Hindlimb muscle (tissue), 1 donor: Measurements from ENCODE around the gene MGMT. TPM values are rescaled to one million over a fixed set of nuclear protein-coding genes. Genes with fewer than 3 reads are reported as not detected.

Experiments
- DNase-seq: peaks from one replicate; pipeline ENCODE4 v3.0.0-alpha.2; 2013
- polyA plus RNA-seq: library from polyadenylated mRNA; unstranded; fragments of 120-200 nt; gene quantifications from one replicate; pipeline ENCODE4 v1.2.1, GENCODE V29; 2013; ENCODE audit not compliant: insufficient read length

Gene MGMT
- polyA plus RNA-seq, 1 donor = 12.1 TPM

DNA sequence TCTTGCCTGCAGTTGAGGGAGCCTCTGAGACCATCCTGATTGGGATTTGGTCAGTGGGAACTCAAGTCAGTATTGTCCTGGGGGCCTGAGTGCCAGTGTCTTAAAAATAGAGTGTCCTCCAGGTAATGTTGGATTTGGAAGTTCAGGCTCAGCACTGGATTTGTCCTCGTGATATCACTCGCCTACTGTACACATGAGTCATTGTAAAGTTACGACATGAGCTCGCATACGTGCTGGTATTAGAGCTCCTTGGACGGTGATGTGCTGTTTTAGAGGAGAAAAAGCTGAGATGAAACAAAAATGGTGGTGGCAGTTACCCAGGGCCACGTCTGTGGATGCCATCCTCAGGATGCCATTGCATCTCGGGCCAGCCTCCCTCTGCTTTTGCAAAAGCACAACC, 78.2 kb downstream of the MGMT start:
- no peak for DNase-seq

DNA sequence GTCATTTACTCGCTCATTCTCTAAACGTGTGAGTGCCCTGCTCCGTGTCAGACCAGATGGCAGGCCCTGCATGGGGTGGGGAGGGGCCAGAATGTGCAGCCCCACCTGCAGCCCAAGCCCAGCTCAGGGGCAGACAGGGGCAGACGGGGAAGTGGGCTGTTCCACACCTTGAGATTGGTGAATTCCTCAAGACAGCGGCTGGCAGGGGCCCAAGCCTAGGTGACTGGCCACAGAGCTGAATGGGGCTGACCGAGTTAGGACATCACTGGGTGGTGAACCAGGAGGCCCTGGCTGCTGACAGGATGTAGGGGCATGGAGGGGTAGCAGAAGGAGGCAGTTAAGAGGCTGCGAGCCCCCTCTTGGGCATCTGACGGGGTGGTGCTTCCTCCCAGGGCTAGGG, 79.1 kb downstream of the MGMT start:
- no peak for DNase-seq

DNA sequence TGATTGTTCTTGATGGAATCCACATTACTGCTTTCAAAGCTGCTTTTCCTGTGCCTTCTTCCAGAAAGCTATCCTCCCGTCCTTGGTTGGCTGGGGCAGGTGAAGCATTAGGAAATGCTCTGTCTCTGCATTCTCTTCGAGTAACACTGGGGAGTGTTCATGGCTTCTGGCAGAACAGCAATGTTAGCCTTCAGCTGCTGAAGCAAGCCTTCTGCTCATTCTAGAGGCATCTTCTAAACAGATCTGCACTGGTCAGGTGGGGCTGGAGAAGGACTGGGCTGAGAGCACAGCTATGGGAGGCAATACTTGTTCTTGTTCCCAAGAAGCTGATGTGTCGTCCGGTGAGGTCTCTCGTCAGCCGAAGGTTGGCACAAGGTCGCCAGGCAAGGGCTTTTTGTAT, 80.6 kb downstream of the MGMT start:
- no peak for DNase-seq

DNA sequence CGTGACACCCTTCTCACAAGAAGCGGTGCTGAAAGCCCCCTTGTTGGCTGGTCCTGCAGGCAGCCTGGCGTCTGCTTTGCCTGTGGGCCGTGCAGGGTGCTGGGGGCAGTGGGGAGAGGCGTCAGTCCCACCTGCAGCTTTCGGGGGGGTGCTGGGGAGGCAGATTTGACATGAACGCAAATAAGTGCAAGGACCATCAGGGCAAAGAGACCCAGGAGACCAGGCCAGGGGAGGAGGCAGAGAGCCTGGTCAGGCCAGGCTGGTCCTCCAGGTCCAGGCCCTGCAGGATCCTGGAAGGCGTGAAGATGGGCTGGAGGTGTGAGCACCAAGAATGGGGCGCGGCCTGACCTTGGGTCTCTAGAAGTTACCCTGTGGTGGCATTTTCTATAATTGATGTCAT, 81.6 kb downstream of the MGMT start:
- no peak for DNase-seq

DNA sequence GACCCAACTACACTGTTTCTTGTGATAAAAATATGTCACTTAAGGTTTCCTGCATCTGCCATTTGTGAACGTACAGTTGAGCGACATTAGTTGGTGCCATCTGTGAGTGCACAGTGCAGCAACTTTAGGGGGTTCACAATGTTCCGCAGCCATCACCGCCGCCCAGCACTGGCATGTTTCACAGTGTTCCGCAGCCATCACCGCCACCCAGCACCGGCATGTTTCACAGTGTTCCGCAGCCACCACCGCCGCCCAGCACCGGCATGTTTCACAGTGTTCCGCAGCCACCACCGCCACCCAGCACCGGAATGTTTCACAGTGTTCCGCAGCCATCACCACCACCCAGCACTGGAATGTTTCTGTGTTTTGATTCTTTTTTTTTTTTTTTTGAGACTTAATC, 83.0 kb downstream of the MGMT start:
- no peak for DNase-seq

DNA sequence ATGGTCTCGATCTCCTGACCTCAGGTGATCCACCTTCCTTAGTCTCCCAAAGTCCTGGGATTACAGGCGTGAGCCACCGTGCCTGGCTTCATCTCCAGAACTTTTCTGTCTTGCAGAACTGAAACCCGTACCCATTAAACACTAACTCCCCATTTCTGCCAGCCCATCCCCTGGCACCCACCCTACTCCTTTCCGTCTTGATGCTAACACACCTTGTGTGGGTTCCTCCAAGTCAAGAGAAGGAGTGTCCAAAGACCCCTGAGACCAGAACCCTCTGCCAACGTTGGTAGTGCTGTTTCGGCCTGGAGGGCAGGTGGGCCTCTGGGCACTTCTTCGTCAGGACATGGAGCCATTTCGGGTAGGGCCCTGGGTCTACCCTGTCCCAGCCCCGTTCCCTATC, 83.6 kb downstream of the MGMT start:
- DNase-seq = no peak

DNA sequence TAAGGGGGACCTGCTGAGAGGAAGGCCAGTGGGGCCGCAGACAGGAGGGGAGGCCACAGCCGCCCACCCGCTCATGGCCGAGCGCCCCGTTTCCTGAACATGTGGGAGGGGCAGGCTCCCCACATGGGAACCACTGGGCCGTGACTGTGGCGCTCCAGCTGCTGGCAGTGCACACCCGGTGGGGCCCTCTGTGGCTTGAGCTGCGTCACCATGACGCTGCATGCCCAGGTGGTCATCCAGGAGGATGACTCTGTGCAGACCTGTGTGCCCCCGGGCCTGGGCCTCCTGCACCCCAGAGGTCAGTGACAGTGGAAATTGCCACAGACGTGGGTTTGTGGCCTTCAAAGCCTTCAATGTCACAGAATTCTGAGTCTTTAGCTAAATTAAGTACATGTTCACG, 85.1 kb downstream of the MGMT start:
- no peak for DNase-seq

DNA sequence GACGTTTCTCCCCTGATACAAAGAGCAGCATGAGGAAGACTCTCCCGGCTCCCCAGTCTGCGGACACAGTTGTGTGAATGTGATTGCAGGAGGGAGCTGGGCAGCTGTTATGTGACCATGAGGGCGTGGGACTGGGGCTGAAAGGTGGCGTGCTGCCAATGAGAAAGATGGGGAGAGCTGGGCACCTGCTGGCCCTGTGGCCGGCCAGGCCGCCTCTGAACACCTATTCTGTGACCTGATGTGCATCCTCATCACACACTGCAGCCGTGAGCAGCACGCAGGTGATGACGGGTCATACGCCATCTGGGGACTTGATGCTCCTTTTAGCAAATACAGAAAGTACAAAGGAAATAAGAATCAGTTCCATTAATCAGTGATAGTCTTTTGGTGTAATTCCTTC, 86.9 kb downstream of the MGMT start:
- no peak for DNase-seq

DNA sequence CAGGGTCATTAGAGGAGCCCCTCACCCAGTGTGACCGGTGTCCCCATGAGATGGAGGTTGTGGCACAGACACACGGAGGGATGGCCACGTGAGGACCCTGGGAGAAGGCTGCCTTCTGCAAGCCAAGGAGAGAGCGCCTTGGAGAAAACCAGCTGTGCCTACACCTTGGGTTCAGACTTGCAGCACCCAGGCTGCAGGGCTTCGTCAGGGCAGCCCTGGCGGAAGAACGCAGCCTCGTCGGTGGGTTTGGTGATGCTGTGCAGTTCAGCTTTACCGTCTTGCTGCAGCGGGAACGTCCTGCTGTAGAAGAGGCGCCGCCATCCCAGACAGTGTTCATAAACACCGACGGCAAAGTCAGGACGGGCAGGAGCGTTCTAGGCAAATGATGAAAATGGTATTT, 89.3 kb downstream of the MGMT start:
- DNase-seq = no peak

DNA sequence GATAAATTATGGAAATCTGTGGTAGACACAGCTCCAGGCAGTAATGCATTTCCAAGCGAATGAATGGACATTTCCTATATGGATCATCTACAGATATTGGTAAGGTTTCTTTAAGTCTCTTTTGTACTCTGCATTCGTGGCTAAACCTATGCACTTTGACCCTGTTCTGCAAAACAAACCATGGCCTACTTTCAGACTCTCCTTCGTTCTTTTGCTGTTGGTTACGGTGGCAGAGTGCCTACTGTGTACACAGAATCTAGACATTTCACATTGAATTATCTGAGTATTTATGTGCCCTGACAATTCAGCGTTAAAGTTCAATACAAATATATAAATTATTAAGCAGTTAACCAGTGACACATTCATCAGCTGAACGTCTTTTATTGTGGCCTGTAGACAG, 93.3 kb downstream of the MGMT start:
- no peak for DNase-seq

DNA sequence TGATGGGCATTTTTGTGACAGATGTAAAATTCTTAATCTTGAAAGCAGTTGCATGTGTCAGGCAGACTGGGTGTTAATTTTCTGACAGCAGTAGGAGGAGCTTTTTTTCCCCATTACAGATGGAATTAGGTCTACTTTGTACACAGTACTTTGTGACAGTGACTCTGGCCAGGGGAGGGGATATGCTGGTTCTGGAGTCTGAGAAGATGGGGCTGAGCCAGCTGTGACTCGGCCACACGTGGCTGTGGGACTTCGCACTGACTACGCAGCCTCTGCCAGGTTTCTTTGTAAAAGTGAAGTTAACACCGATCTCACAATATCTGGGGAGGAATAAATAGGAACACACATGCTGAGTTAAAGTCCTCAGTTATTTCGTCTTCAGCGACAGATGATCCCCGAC, 95.4 kb downstream of the MGMT start:
- no peak for DNase-seq

DNA sequence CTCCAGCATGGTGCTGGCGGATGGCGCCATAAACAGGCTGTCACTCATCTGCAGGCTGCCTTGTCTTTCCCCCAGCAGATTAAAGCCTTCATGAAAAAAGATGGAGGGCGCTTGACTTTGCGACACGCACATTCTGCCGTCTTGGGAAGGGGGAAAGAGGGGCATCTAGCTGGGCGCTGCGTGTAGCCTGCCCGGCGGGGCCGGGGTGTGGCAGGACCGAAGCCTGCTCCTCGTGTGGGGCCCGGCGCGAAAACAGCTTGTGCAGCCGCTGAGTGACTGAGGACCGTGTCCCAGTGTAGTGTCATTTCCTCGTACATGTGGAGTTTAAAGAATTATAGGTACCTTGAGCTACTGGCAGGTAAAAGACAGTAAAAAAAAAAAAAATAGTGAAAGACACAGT, 97.9 kb downstream of the MGMT start:
- no peak for DNase-seq

DNA sequence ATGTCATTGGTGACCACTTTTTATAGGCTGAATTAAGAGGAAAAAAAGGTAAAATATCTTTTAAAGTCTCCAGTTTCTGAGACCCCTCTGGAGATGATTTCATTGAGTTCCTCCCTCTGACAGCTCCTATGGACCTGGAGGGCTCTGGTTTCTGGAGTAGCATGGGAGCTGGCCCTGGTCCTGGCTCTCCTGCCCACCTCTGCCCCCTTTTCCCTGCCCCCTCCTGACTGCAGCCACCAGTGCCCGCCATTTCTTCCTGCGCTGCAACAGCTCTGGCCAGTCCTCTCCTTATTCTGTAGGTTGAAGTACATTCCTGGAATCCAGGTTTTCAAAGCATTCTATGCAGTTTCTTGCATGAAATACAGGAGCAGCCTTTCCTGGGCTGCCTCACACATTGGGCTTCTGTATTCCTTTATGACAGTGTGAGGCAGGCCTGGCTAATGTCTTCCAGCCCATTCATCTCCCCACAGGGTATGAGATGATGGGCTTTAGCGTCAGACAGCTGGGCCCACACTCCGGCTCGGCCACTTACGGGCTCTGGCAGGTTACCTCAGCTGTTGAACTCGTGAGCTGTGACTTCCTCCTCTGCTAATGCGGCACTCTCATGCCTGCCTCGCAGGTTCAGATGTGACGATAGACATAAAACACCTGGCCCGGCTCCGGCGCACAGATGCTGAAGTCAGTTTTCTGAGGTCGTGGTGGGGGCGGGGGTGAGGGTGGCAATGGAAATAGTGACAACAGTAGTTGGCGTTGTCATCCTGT, 101.7 kb downstream of the MGMT start:
- no peak for DNase-seq

DNA sequence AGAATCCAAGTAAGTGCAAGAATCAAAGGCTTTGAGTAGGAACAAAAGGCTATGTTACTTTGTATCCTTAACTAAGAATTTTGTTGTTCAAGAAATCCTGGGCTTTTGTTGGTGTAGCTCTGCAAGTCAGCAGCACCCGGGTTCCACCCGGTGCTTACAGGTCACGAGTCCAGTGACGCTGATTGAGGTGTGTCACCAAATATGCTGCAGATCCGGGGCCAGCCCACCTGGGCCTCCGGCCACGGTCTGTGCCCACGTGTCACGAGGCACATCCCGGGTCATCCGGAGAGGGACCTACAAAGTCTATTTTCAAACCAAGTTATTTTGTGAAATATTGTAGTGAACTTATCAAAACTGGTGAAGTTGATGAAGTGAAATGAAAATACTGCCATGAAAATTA, 103.1 kb downstream of the MGMT start:
- DNase-seq = no peak

DNA sequence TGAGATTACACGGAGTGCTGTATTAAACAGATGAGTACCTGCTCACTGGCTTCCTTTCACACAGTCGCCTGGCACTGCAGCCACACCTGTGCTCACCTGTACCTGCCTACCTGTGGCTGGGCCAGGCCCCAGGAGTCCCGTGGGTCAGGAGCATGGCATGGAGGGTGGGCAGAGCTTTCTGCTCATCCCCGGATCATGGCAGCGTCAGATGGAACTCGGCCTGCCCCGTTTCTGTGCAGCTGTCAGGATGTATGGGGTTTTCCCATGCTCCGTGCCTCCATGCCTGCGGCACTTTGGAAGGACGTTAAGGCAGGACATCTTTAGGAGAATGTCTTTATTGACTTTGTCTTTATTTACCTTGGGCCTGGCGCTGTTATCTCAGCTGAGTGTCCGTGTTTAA, 112.2 kb downstream of the MGMT start:
- no peak for DNase-seq

DNA sequence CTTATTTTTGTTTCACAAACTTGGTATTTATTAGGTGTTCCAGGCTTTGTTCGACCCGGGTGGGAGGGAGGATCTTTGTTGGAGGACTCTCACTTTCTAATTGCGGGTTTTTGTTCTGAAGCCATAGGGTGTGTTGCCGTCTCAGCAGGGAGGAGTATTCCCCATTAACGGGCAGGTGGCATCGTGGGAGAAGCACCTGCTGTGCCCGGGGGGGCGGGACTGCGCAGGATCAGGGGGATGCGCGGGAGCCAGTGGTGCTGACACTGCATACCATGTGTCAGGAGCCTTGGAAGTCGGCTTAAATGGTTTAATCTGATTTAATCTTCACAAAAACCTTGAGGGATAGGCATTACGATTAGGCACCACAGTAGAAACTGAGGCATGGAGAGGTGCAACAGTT, 113.0 kb downstream of the MGMT start:
- no peak for DNase-seq

DNA sequence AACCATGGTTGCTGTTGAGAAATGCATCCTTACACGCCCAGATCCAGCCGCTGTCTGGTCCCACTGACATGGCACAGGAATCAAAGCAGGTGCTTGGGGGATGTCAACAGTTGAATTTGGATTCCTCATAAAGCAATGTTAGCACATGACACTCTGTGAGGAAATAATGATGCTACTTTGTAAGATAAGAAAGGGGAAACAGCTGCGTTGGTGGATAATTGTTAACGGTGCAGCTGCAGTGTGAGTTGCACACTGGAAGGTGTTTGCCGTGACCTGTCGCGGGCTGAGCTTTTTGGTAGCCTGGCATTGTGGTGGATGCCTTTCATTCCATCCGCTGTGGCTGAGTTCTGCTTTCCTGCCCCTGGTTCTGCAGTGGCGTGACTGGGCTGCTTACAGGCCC, 113.9 kb downstream of the MGMT start:
- DNase-seq = no peak

DNA sequence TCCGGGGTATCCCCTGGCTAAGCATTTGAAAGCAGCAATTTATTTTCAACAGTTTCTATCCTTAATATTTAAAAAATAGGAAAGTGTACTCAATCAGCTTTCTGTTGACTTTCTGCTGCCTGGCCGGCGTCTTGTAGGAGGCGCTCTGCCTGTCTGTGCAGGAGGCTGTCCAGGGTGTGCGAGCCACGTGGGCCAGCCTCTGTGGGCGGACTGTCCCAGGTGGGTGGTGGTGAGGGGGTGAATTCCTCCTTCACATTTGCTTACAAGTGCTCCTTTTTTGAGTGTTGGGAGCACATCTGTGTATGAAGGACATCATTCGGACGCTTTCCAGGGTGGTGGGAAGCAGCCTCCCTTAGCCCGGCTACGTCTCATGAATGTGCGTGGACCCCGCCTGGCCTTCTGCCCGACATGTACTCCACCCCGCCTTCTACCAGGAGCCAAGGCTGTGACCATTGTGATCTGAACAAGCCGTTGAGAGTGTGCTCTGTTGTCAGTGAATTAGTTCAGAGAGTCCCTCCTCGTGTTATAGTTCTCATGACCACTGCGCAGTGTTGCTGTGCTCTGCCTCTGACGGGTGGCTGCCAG, 114.9 kb downstream of the MGMT start:
- DNase-seq = no peak

DNA sequence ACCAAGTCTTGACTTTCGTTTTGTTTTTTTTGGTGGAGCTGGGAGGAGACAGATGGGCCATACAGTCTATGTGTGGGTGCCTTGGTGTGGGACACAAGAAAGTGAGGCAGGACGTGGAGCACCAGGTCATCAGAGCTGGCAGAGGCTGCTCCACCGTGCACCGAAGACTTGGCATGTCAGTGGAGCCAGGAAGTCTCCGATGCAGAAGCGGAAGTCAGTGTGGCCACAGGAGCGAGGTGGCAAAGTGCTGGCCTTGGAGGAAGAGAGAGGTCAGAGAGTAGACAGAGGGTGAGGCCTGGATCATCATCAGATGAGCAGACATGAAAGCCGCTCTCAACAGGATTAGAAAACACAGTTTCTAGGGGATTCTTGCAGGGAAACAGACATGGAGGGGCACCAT, 116.8 kb downstream of the MGMT start:
- no peak for DNase-seq

DNA sequence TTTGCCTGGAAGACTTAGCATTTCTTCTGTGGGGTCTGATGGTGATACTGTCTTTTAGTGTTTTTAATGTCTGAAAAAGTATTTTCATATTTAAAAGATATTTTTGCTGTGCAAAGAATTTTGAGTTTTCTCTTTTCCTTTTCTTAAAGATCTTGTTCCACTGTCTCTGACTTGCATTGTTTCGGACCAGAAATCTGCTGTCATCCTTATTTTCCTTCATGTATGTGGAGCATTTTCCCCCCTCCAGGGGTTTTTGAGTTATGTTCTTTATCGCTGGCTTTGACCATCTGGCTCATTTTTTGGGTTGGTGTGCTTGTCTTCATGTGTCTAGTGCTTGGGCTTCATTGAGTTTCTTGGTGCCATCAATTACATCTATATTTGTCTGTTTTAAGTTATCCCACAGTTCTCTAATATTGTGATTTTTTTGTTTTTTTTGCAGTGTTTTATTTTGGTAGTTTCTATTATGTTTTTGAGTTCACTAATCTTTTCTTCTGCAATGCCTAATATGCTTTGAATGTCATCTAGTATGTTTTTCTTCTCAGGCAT, 119.9 kb downstream of the MGMT start:
- no peak for DNase-seq

DNA sequence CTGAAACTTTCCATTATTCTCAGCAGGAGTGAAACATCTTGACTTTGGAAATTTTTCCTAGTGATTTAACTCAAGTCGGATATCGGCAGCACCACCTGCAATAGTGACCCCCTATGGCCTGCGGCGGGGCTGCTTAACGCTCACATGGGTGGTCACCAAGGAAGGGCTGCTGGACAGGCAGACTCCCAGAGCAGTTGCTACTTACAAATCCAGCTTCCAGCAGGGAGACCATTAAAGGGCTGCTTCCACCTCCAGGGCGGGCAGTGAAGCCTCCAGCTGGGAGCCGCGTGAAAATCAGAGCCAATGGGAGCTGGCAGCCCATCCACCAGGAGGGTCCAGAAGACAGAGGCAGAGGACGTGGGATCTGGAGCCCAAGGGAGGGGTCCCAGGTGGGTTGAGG, 122.5 kb downstream of the MGMT start:
- no peak for DNase-seq

DNA sequence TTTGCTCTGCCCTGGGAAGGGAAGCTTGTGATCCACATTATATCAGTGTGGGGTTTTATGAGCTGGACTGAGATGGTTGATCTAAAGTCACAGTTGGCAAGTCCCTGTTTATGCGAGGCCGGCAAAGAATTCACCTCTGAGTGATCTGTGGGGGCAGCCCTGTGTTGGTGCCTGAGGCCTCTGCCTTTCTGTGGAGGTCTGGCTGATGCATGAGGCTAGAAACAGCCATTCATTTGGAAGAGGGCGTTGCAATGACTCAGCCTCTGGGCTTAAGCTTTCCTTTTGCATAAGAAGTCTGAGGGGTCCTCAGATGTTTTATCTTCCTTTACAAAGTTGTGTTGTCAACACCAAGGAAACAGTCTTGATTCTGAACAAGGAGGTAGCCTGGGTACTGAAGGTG, 126.9 kb downstream of the MGMT start:
- DNase-seq = no peak

DNA sequence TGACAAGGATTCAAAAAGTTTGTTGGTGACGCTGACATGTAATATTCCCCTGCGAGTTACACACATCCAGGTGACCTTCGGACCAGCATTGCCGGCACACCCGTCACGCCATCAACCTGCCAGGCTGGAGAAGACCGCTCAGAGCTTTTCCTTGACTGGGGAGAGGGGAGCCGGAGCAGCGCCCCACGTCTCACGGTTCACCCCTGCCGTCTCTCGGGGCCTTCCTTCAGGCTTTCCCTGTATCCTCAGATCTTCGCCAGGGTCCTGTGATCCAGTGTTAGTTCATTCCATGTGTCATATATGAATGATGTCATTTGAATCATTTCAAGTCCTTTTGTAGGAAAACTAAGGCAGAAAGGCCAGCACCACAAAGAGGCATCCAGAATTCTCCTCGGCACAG, 127.8 kb downstream of the MGMT start:
- DNase-seq = no peak

DNA sequence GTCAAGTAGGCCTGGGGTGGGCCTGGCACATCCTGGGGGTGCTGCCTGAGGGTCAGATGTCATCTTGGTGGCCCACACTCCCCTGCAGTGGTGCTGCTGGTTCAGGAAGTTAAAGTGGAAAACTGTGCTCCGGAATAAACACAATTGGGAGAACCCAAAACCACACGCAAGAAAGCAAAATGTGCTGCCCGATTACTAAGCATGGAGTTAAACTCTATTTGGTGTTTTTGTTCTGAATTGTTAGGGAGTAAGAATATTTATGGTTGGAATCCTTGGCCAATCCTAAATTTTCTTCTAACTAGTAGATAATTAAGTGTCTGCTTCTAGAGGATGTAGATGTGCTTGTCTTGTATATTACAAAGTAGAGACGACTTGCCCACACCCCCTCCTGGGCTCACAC, 131.4 kb downstream of the MGMT start:
- no peak for DNase-seq

DNA sequence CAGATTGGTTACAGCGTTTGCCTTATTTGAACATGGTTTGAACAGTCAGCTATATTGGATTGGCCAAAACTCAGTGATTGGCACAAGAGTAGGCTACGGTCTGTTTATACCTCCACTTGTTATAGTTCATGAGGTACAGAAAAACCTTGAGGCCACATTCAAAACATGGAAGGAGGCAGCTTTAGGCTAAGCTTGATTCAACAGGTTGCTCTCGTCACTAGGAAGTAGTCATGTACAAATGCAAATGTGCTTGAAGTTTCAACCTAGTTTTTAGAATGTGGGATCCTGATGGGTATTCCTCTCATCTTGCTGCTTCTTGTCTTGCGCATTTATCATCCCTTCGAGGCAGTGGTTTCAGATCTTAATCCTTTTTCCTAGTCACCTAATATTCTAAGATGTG, 132.1 kb downstream of the MGMT start:
- DNase-seq = no peak
